ENCODE measurements around the gene CDH9.

DNA sequence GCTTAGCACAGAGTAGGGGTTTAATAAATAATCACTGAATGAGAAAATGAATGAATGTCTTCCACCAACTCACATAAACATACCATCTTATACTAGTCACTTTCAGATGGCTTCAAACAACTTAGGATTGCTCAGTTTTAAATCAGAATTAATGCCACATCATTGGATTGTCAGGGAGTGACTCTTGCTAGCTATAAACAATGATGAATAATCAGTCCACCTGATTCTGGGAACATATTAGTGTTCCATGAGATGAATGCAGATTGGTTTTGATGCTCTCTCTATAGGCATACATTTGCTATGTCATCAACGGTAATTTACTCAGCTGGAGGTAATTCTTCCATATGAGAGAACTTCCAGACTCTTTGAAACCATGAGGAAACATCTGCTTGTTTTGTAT is 97.4 kb downstream of the CDH9 start:
- TF ChIP-seq GATA2 (IDR thresholded peaks at IDR 0.05; ENCODE audit: low read depth, low read length) (no peak), GATA3 (IDR thresholded peaks at IDR 0.05; ENCODE audit: low read depth, low read length) (no peak)
